GM23338 (cell line): ENCODE measurements around the gene NUCKS1. TPM values are rescaled to one million over a fixed set of nuclear protein-coding genes. Genes with fewer than 3 reads are reported as not detected.

ENCODE experiments used
- ATAC-seq: fragments of 200-7000 bp; cut with Tn5 transposase; 3 replicates; pipeline ENCODE4 v1.9.1; 2020
- DNase-seq: peaks from one replicate; pipeline ENCODE4 v3.0.0-alpha.2; 2015; ENCODE audit warnings: low spot score
- H2AFZ ChIP-seq: fragments of 200-600 bp; sonication (generic); 2 replicates; pipeline ENCODE4 v1.8.0; 2016; ENCODE audit warnings: antibody characterized with exemption, mild to moderate bottlenecking, moderate library complexity
- H3F3A ChIP-seq: fragments of 200-600 bp; sonication (generic); replicated peaks from 2 replicates; pipeline ENCODE4 v1.8.0; 2017; ENCODE audit warnings: antibody characterized with exemption, mixed run types, low read depth
- H3K27ac ChIP-seq: fragments of 200-600 bp; sonication (generic); 2 replicates; pipeline ENCODE4 v1.6.1; 2016; ENCODE audit warnings: low read depth
- H3K27me3 ChIP-seq: fragments of 200-600 bp; sonication (generic); 2 replicates; pipeline ENCODE4 v1.8.0; 2016; ENCODE audit warnings: mild to moderate bottlenecking, mixed run types, moderate library complexity; ENCODE audit not compliant: insufficient read depth
- H3K36me3 ChIP-seq: fragments of 200-600 bp; sonication (generic); 2 replicates; pipeline ENCODE4 v1.8.0; 2016; ENCODE audit warnings: mild to moderate bottlenecking; ENCODE audit not compliant: insufficient read depth
- H3K4me1 ChIP-seq: fragments of 200-600 bp; sonication (generic); 2 replicates; pipeline ENCODE4 v1.8.0; 2016; ENCODE audit warnings: mild to moderate bottlenecking, moderate library complexity; ENCODE audit not compliant: insufficient read depth
- H3K4me2 ChIP-seq: fragments of 200-600 bp; sonication (generic); 2 replicates; pipeline ENCODE4 v1.7.1; 2017; ENCODE audit warnings: mixed run types
- H3K4me3 ChIP-seq: fragments of 200-600 bp; sonication (generic); 2 replicates; pipeline ENCODE4 v1.6.1; 2016; ENCODE audit warnings: mixed run types
- H3K79me2 ChIP-seq: fragments of 200-600 bp; sonication (generic); replicated peaks from 2 replicates; pipeline ENCODE4 v1.8.0; 2017; ENCODE audit warnings: mild to moderate bottlenecking; ENCODE audit not compliant: insufficient read depth
- H3K9me2 ChIP-seq: fragments of 200-600 bp; sonication (generic); 2 replicates; pipeline ENCODE4 v1.8.0; 2017; ENCODE audit not compliant: insufficient read depth
- H4K20me1 ChIP-seq: fragments of 200-600 bp; sonication (generic); replicated peaks from 2 replicates; pipeline ENCODE4 v1.8.0; 2017; ENCODE audit warnings: mild to moderate bottlenecking; ENCODE audit not compliant: insufficient read depth
- H3K27ac Mint-ChIP-seq: 2 replicates; pipeline ENCODE4 v1.8.0; 2020; ENCODE audit warnings: inconsistent platforms, mild to moderate bottlenecking, moderate library complexity, mixed read lengths
- H3K27me3 Mint-ChIP-seq: 3 replicates; pipeline ENCODE4 v1.8.0; 2022; ENCODE audit warnings: low read depth, mild to moderate bottlenecking, moderate library complexity, mixed read lengths, inconsistent platforms; ENCODE audit not compliant: insufficient read depth, poor library complexity
- H3K36me3 Mint-ChIP-seq: 3 replicates; pipeline ENCODE4 v1.8.0; 2021; ENCODE audit warnings: low read depth, mild to moderate bottlenecking, inconsistent platforms, moderate library complexity, mixed read lengths
- H3K4me1 Mint-ChIP-seq: 3 replicates; pipeline ENCODE4 v1.8.0; 2020; ENCODE audit warnings: mild to moderate bottlenecking, inconsistent platforms, mixed read lengths
- H3K4me3 Mint-ChIP-seq: 3 replicates; pipeline ENCODE4 v1.8.0; 2021; ENCODE audit warnings: moderate library complexity, mild to moderate bottlenecking, inconsistent platforms, mixed read lengths
- H3K9me3 Mint-ChIP-seq: 3 replicates; pipeline ENCODE4 v1.8.0; 2020; ENCODE audit warnings: moderate library complexity, mild to moderate bottlenecking, inconsistent platforms, mixed read lengths
- CTCF ChIP-seq, 2 experiments: fragments of 200-600 bp in 1 of 2; sonication (generic) in 1 of 2; conservative IDR thresholded peaks; 2 replicates each; pipeline versions ENCODE4 v1.5.1 to v1.6.1; 2016 to 2017; ENCODE audit warnings: antibody characterized with exemption in 2 of 2, low read depth in 2 of 2, mild to moderate bottlenecking in 2 of 2, moderate library complexity in 1 of 2
- ETS1 ChIP-seq: IDR thresholded peaks from 2 replicates; pipeline ENCODE4 v1.6.1; 2016; ENCODE audit warnings: antibody characterized with exemption
- EZH2 ChIP-seq: fragments of 200-600 bp; sonication (generic); IDR thresholded peaks from one replicate; pipeline ENCODE4 v1.8.0; 2017; ENCODE audit warnings: antibody characterized with exemption, mild to moderate bottlenecking, low read depth; ENCODE audit not compliant: unreplicated experiment
- EZH2phosphoT487 ChIP-seq: fragments of 200-600 bp; sonication (generic); IDR thresholded peaks from one replicate; pipeline ENCODE4 v1.8.1; 2018; ENCODE audit warnings: antibody characterized with exemption; ENCODE audit not compliant: unreplicated experiment
- JUNB ChIP-seq: IDR thresholded peaks from one replicate; pipeline ENCODE4 v1.6.1; 2016; ENCODE audit warnings: antibody characterized with exemption; ENCODE audit not compliant: unreplicated experiment
- NANOG ChIP-seq: IDR thresholded peaks from 2 replicates; pipeline ENCODE4 v1.6.1; 2016; ENCODE audit warnings: antibody characterized with exemption, borderline replicate concordance
- REST ChIP-seq: IDR thresholded peaks from one replicate; pipeline ENCODE4 v1.6.1; 2018; ENCODE audit warnings: antibody characterized with exemption; ENCODE audit not compliant: unreplicated experiment
- STAT1 ChIP-seq: IDR thresholded peaks from one replicate; pipeline ENCODE4 v1.6.1; 2016; ENCODE audit warnings: antibody characterized with exemption; ENCODE audit not compliant: unreplicated experiment
- ZNF114 ChIP-seq: fragments of 250-450 bp; sonication (Bioruptor Pico); IDR thresholded peaks from 2 replicates; pipeline ENCODE4 v1.5.0; 2020; ENCODE audit warnings: mild to moderate bottlenecking, moderate library complexity
- ZNF462 ChIP-seq: fragments of 250-450 bp; sonication (Bioruptor Pico); IDR thresholded peaks from 2 replicates; pipeline ENCODE4 v1.5.0; 2020; ENCODE audit warnings: mild to moderate bottlenecking, moderate library complexity
- polyA plus RNA-seq: library from polyadenylated mRNA; unstranded; fragments of >200 nt; fragmentation: Nextera tagmentation; extraction: Ambion mirVana; gene quantifications from 2 replicates; pipeline ENCODE4 v1.2.1, GENCODE V29; 2016
- total RNA-seq: library from RNA; depleted of rRNA; stranded (reverse); fragments of >200 nt; shearing (Covaris generic); gene quantifications from 2 replicates; pipeline ENCODE4 v1.2.3, GENCODE V29; 2014

NUCKS1 gene
- total and polyA plus RNA-seq, 2 experiments from 2014 or later = 255 to 307 TPM

GRCh38 chr1:205704903-205705302 is 45.1 kb downstream of the NUCKS1 start (continued):
- TF ChIP-seq REST = no peak
- TF ChIP-seq EZH2phosphoT487 = no peak
- TF ChIP-seq ZNF114 (CRISPR knock-in tag) = no peak
- TF ChIP-seq JUNB = no peak
- TF ChIP-seq EZH2 = no peak
- TF ChIP-seq ETS1 = no peak
- no peak for TF ChIP-seq NANOG
- no peak for TF ChIP-seq CTCF (conservative IDR thresholded peaks at IDR 0.05; ENCODE audit: low read depth in 2 of 2)

DNA sequence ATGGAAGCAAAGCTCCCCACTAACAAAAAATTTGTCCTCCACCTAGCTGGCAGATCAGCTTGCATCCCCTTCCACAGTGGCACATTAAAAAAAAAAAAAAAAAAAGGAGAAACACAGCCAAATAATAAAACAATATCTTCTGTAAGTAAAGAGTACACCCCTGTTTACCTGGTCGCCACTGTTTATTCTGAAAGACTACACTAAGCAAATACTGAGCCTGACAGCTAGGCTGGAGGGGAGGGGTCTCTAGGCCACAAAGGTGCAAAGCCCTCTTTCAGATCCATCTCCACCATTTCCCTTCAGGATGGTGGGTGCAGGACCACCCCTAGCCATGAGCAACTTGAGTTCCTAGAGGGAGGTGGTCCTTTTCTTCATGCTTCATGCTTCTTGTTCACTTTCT is 46.9 kb downstream of the NUCKS1 start:
- peaks cover 12% of the 10 kb centered on the region for H3K27me3 Mint-ChIP-seq
- peaks cover 25% of the 10 kb centered on the region for H3K4me1 Mint-ChIP-seq
- ATAC-seq (no peak), DNase-seq (no peak)
- no peak overlapping the region for H3K4me3 Mint-ChIP-seq
- no peaks in the 10 kb centered on the region for H3K9me3 Mint-ChIP-seq
- Histone ChIP-seq H3K4me3 (no peak overlapping the region), H3K27me3 (no peaks in the 10 kb centered on the region), H2AFZ (no peak overlapping the region), H3K4me1 (peaks cover 15% of the 10 kb centered on the region), H3K79me2 (no peaks in the 10 kb centered on the region), H3K4me2 (no peak overlapping the region), H3K9me2 (no peaks in the 10 kb centered on the region), H4K20me1 (0 out of 2 replicates have a peak, but pooled peaks cover 5% of the 10 kb centered on the region), H3F3A (peaks cover 15% of the 10 kb centered on the region; the same call in 1 of the 2 replicates), H3K36me3 (peaks cover 6% of the 10 kb centered on the region; the same call in 1 of the 2 replicates), H3K27ac (no peak overlapping the region)
- no peak overlapping the region for H3K27ac Mint-ChIP-seq
- no peaks in the 10 kb centered on the region for H3K36me3 Mint-ChIP-seq
- TF ChIP-seq ZNF462 (CRISPR knock-in tag) (no peak), CTCF (conservative IDR thresholded peaks at IDR 0.05; ENCODE audit: low read depth in 2 of 2) (no peak), STAT1 (no peak)
